ENCODE data around the gene SMTNL1.
A peak's percentile ranks its signal among the peaks of the same experiment; 100 is the strongest.

SMTNL1 gene

GRCh38 chr11:57536947-57537619, at the start of gene SMTNL1:
SMTNL1 (plus strand) TSS chr11:57537595; CDS start chr11:57542643, 5,048 bp downstream.
- no peak for DNase-seq

- DNase-seq, result no peak
These were observed 49.3 kb upstream of the SMTNL1 start for GRCh38 chr11:57487920-57488659.

GRCh38 chr11:57490456-57491248, 46.7 kb upstream of the SMTNL1 start:
- DNase-seq, result no peak

DNA sequence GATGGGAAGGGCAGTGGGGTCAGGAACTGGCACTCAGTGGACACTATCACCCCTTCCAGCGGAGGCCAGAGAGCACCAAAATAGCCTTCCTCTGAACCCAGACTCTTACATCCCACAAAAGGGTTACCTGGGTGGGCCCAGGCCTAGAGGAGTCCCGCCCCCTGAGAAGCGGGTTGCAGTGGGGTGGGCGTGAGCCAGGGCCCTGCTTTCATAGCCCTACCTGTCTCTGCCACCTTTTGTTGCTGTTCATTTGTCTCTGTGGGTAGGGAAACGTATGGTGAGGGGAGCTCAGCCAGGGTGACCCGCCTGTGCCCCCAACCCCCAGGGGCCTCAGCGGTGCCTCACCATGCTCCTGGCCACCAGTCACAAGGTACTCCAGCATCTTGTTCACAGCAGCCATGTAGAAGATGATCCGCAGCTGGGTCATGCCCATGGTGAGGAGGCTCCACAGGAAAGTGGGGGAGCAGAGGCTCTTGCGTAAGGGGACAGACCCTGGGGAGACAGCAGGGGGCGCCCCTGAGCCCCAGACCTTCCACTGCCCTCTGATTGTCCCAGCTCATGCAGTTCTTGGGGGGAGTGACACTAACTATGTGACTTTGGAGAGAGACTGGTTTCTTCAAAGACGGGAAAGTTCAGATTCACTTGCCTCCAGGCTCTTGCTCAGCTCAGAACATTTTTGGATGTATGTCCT, 45.9 kb upstream of the SMTNL1 start:
- no peak for DNase-seq

GRCh38 chr11:57493507-57494503, 43.6 kb upstream of the SMTNL1 start:
- peak; percentile 49 for DNase-seq

DNA sequence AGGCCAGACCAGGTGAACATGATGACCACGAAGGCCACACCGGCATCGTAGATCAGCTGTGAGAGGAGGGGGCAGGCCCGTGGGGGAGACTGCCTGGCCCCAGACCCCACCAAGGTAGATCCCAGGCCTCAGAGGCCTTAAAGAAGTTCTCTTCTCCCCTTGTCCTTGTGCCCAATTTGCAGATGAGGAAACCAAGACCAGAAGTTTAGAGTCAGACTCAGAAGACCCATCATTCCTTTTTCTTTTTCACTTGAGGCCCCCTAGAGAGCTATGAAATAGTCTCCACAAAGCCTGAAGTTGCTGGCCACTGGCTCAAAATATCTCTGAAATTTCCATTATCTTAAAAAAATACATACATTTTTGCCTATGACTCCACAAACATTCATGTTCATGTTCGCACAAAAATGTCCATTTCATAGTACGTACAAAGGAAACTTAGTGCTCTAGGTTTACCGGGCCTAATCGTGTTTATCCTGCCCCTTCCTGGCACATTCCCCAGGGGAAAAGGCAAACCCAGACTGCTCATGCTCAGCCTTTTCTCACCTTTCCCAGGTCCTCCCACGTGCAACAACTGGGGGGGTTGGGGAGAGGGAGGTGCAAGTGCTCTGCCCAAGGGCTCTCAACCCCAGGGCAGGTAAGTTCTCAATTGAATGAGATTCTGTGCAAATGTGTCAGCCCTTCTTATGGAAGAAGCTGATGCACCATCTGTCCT, 41.1 kb upstream of the SMTNL1 start:
- no peak for DNase-seq

- DNase-seq, result no peak
These were observed 39.8 kb upstream of the SMTNL1 start for GRCh38 chr11:57497303-57498247.

GRCh38 chr11:57498540-57498939, 38.9 kb upstream of the SMTNL1 start:
- DNase-seq, result no peak

GRCh38 chr11:57499413-57499982, 37.9 kb upstream of the SMTNL1 start:
- DNase-seq, result no peak

DNA sequence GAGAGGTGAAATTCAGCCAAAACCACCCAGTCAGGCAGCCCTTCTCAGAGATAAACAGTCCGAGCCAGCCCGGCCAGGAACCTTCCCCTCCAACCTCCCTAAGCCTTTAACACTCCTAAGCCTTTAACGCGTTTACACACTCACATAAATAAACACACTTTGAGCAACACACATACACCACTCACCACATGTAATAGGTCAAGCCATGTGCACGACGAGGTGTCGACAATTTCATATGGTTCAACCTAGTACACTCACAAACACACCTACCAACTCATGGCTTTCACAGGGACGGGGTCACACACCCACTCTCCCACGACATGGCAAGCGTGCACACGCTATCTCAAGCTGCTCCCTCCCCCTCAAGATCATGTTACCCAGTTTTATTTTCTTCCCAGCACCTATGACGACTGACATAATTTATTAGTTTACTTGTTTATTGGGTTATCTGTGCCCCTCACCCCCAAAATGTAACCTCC, 37.4 kb upstream of the SMTNL1 start:
- no peak for DNase-seq

GRCh38 chr11:57500515-57500914, 36.9 kb upstream of the SMTNL1 start:
- no peak for DNase-seq

DNA sequence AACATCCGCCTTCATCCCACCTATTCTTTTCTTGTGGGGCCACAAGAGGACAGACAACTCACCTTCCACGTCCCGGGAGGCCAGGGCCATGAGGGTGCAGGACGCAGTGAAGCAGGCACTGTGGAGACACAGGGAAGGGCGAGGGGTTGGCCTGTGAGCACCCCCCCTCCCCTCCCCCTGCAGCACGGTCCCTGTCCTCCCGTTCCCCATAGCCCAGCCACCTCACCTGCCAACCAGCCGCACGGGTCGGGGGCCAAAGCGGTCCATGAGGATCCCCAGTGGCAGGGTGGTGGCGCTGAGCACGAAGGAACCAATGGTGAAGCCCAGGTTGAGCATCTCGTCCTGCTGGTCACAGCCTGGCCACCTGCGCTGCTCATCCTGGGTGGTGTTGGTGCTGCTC, 36.5 kb upstream of the SMTNL1 start:
- DNase-seq, result no peak

DNA sequence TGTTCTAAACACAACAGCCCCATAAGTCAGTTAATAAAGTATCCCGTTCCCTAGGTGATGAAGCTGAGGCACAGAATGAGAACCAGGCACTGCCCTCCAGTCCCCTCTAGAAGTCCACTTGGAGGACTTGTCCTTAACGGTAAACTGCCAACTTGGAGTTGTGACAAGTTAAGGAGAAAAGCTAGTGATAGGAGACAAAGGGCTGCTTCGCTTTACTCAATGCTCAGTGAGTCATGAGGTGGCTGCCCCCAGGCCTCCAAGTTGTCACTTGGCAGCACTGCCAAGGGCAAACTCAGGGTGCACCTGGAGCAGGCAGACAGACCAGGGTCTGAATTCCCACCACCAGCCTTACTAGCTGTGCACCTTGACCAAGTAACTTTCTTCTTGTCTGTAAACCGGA, 35.4 kb upstream of the SMTNL1 start:
- no peak for DNase-seq

GRCh38 chr11:57502376-57502775, 35.0 kb upstream of the SMTNL1 start:
- no peak for DNase-seq

DNA sequence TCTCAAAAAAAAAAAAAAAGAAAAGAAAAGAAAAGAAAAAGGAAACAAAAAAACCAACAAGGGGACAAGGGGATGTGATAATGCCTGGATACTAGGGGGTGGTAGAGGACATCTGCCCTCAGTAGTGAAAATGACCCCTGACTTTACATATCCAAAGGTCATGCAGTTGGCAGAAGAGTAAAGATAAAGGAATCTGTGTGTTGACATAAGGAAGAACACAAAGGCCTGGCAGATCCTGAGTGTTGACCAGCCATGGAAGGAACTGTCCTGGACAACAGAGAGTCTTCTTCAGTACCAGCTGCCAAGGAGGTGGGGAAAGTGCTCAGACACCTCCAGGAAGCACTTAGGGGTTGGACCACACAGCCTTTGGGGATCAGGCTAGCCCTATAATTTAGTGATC, 34.5 kb upstream of the SMTNL1 start:
- DNase-seq, result no peak

GRCh38 chr11:57504511-57504910, 32.9 kb upstream of the SMTNL1 start:
- no peak for DNase-seq

- no peak for DNase-seq
These were observed 30.9 kb upstream of the SMTNL1 start for GRCh38 chr11:57506522-57506921.

- DNase-seq, result no peak
These were observed 28.8 kb upstream of the SMTNL1 start for GRCh38 chr11:57508341-57509170.

Measured in COR-L47 (cell line).